H1 (cell line): ENCODE results near the gene BTG2.

Experiments
- ATF3 ChIP-seq: IDR thresholded peaks from 2 replicates; pipeline ENCODE4 v1.6.1; 2011; ENCODE audit warnings: low read depth, mild to moderate bottlenecking, low read length; ENCODE audit not compliant: insufficient read depth
- BRCA1 ChIP-seq: IDR thresholded peaks from 2 replicates; pipeline ENCODE4 v1.6.1; 2012; ENCODE audit warnings: low read depth, low read length, improper control_type of control experiment
- CBX5 ChIP-seq: fragments of 300-800, 300-1000 bp; sonication (generic); IDR thresholded peaks from 2 replicates; pipeline ENCODE4 v1.7.1; 2016; ENCODE audit warnings: antibody characterized with exemption, low read length, low read depth
- CHD2 ChIP-seq: IDR thresholded peaks from 2 replicates; pipeline ENCODE4 v1.6.1; 2012; ENCODE audit warnings: low read length, improper control_type of control experiment
- CTCF ChIP-seq, 3 experiments: IDR thresholded peaks; 1 replicate in 2 of 3; 2 replicates in 1 of 3; pipeline versions ENCODE4 v1.5.1 to v1.6.1; 2011; ENCODE audit warnings: low read length in 3 of 3, mild to moderate bottlenecking in 3 of 3, inconsistent platforms in 2 of 3, low read depth in 1 of 3, moderate library complexity in 1 of 3; ENCODE audit not compliant: insufficient read depth in 1 of 3; ENCODE audit errors: control extremely low read depth in 1 of 3
- EP300 ChIP-seq, 2 experiments: IDR thresholded peaks; 1 replicate in 1 of 2; 2 replicates in 1 of 2; pipeline ENCODE4 v1.6.1; 2011 to 2012; ENCODE audit warnings: low read depth in 2 of 2, low read length in 2 of 2, mild to moderate bottlenecking in 2 of 2, borderline replicate concordance in 1 of 2, inconsistent platforms in 1 of 2, moderate library complexity in 1 of 2
- EZH2 ChIP-seq: fragments of 200-600 bp; sonication (generic); IDR thresholded peaks from 2 replicates; pipeline ENCODE4 v1.7.1; 2012; ENCODE audit warnings: low read depth, mild to moderate bottlenecking, moderate library complexity, low read length, inconsistent platforms; ENCODE audit not compliant: severe bottlenecking
- HDAC6 ChIP-seq: IDR thresholded peaks from one replicate; pipeline ENCODE4 v1.7.1; 2012; ENCODE audit warnings: low read depth, mild to moderate bottlenecking, inconsistent platforms, low read length, moderate library complexity
- POLR2A ChIP-seq, 2 experiments: IDR thresholded peaks; 1 replicate in 1 of 2; 2 replicates in 1 of 2; pipeline ENCODE4 v1.6.1; 2011; ENCODE audit warnings: low read depth in 2 of 2, low read length in 2 of 2, mild to moderate bottlenecking in 2 of 2; ENCODE audit errors: control extremely low read depth in 1 of 2
- POLR2AphosphoS5 ChIP-seq: IDR thresholded peaks from 2 replicates; pipeline ENCODE4 v1.6.1; 2011; ENCODE audit warnings: low read depth, low read length
- RAD21 ChIP-seq, 2 experiments: IDR thresholded peaks in 1 of 2; conservative IDR thresholded peaks in 1 of 2; 2 replicates each; pipeline ENCODE4 v1.6.1; 2011; ENCODE audit warnings: low read depth in 2 of 2, low read length in 2 of 2, improper control_type of control experiment in 1 of 2, inconsistent platforms in 1 of 2, mild to moderate bottlenecking in 1 of 2, moderate library complexity in 1 of 2
- SAP30 ChIP-seq: fragments of 300-600 bp; sonication (generic); IDR thresholded peaks from 2 replicates; pipeline ENCODE4 v1.7.1; 2012; ENCODE audit warnings: low read length, moderate library complexity, mild to moderate bottlenecking, inconsistent platforms; ENCODE audit not compliant: insufficient read depth, insufficient replicate concordance
- TAF1 ChIP-seq: IDR thresholded peaks from 2 replicates; pipeline ENCODE4 v1.6.1; 2011; ENCODE audit warnings: mild to moderate bottlenecking, low read depth, low read length

GRCh38 chr1:203281033-203281432 lies 24.3 kb upstream of the BTG2 start:
- TF ChIP-seq RAD21 (IDR thresholded peaks at IDR 0.05 in 1 of 2, conservative IDR thresholded peaks at IDR 0.05 in 1 of 2; ENCODE audit: low read depth in 2 of 2, low read length in 2 of 2) (no peak; a peak in 1 of 4 replicates), CTCF (IDR thresholded peaks at IDR 0.05; ENCODE audit: control extremely low read depth in 1 of 3, insufficient read depth in 1 of 3, low read depth in 1 of 3, low read length in 3 of 3) (peak in 2 of 3 experiments; percentile 13 to 28; a peak in 1 of 4 replicates), BRCA1 (no peak), POLR2AphosphoS5 (no peak), POLR2A (IDR thresholded peaks at IDR 0.05; ENCODE audit: control extremely low read depth in 1 of 2, low read depth in 2 of 2, low read length in 2 of 2) (no peak), SAP30 (no peak), EZH2 (no peak), HDAC6 (no peak), ATF3 (no peak), EP300 (IDR thresholded peaks at IDR 0.05; ENCODE audit: borderline replicate concordance in 1 of 2, low read depth in 2 of 2, low read length in 2 of 2) (no peak), CBX5 (no peak), TAF1 (no peak), CHD2 (no peak)
